Lower lobe of right lung (tissue), 2 donors: Measurements from ENCODE around the gene ZNF496. TPM values are rescaled to one million over a fixed set of nuclear protein-coding genes. Genes with fewer than 3 reads are reported as not detected.
"Not testable (repeated sequence)": the region's sequence is repeated elsewhere in the genome, so short reads cannot be mapped to it uniquely, and the experiment has no call there.

ENCODE experiments used
- ATAC-seq, 2 donors: fragments of 200-7000 bp; cut with Tn5 transposase; one replicate each; pipeline ENCODE4 v1.9.1; 2020 to 2022; ENCODE audit warnings: mild to moderate bottlenecking in 2 of 2, moderate library complexity in 2 of 2
- DNase-seq: peaks from one replicate; pipeline ENCODE4 v3.0.0-alpha.2; 2020
- H3K27ac ChIP-seq: fragments of 200-600 bp; one replicate; pipeline ENCODE4 v1.8.0; 2022
- H3K27me3 ChIP-seq: fragments of 200-600 bp; one replicate; pipeline ENCODE4 v1.8.0; 2022; ENCODE audit warnings: low read depth
- H3K36me3 ChIP-seq: fragments of 200-600 bp; one replicate; pipeline ENCODE4 v1.8.0; 2022; ENCODE audit warnings: mild to moderate bottlenecking
- H3K4me1 ChIP-seq: fragments of 200-600 bp; one replicate; pipeline ENCODE4 v1.8.0; 2022
- H3K4me3 ChIP-seq: fragments of 200-600 bp; one replicate; pipeline ENCODE4 v1.8.0; 2022; ENCODE audit warnings: mild to moderate bottlenecking
- H3K9me3 ChIP-seq: fragments of 200-600 bp; one replicate; pipeline ENCODE4 v1.8.0; 2022
- CTCF ChIP-seq: fragments of 200-600 bp; IDR thresholded peaks from one replicate; pipeline ENCODE4 v1.8.0; 2022; ENCODE audit warnings: antibody characterized with exemption, mild to moderate bottlenecking
- intact Hi-C: fragments of 100-400 bp; cut with DNase I; formaldehyde crosslinking; loops from one replicate; pipeline ENCODE4 v1.11.0; 2022
- total RNA-seq: library from RNA; stranded (reverse); fragmentation: NEBNext Ultra II Directional; extraction: Animal tissue kit (Norgen Biotek cat#: 25700); gene quantifications from one replicate; pipeline ENCODE4 v1.2.1, GENCODE V29; 2021
- donor health status: DM: no; HTN: yes; CAD: no; lungs with severe emphysema.

ZNF496 gene
- total RNA-seq, 1 donor from 2014 or later: 16.9 TPM

DNA sequence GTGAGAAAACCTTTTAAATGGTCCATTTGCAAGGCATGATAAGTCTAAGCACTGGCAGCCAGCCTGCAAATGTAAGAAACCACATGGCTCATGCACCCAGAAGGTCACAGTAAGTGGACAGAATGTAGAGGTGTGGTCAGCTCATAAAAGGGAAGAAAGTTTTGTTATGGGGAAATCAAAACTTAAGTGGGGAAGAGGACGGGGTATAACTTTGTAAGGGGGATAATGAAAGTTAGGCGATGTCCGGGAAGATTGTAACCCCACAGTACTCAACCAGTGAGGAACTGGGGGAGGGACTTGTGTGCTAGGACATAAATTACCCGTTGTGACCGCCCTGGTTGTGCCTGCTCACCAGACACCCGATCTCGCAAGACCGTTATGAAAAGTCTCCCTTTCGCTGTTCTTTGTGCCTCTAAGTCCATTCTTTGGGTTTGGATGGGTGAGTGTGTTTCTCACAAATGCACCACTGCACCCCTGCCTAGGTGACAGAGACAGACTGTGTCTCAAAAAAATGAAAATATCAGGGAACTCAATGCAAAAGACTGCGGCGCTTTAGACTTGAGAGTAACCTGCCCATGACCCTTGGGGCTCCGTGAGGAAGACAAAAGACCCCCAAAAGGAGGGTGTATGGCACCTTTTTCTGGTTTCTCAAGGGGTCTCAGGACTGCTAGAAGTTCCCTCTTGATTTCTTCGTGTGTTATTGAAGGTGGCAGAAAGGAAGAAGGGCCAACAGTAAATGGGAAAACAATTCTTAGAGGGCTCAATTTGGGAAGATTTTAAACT is 28.6 kb upstream of the ZNF496 start:
- intact Hi-C loops: no loop called here
- H3K27me3 ChIP-seq: peaks cover 5% of the 10 kb centered on the region
- H3K9me3 ChIP-seq: no peaks in the 10 kb centered on the region
- H3K36me3 ChIP-seq: no peaks in the 10 kb centered on the region
- ATAC-seq (peak; percentile 76 to 80), DNase-seq (peak; percentile 64)
- no peak for TF ChIP-seq CTCF
- H3K4me1 ChIP-seq: peaks cover 17% of the 10 kb centered on the region
- H3K4me3 ChIP-seq: peak overlapping the region; percentile 5
- peak overlapping the region; percentile 78 for H3K27ac ChIP-seq

DNA sequence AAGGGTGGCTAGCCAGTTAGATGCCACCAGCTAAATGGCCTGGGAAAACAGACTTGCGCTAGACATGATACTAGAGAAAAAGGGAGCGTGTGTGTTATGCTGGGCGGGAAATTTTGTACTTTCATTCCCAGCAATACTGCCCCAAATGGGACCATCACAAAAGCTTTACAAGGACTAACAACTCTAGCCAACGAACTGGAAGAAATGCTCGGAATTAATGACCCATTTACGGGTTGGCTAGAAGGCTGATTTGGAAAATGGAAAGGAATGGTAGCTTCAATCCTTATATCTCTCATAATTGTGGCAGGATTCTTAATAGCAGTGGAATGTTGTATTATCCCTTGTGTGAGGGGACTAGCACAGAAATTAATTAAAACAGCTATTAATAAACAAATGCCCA is 27.9 kb upstream of the ZNF496 start:
- H3K27me3 ChIP-seq: peaks cover under 1% of the 10 kb centered on the region
- H3K4me3 ChIP-seq: no peak overlapping the region
- peaks cover 17% of the 10 kb centered on the region for H3K4me1 ChIP-seq
- intact Hi-C loops: no loop called here
- ATAC-seq (no peak), DNase-seq (no peak)
- H3K36me3 ChIP-seq: no peaks in the 10 kb centered on the region
- no peaks in the 10 kb centered on the region for H3K9me3 ChIP-seq
- peak overlapping the region; percentile 18 for H3K27ac ChIP-seq
- TF ChIP-seq CTCF: no peak

DNA sequence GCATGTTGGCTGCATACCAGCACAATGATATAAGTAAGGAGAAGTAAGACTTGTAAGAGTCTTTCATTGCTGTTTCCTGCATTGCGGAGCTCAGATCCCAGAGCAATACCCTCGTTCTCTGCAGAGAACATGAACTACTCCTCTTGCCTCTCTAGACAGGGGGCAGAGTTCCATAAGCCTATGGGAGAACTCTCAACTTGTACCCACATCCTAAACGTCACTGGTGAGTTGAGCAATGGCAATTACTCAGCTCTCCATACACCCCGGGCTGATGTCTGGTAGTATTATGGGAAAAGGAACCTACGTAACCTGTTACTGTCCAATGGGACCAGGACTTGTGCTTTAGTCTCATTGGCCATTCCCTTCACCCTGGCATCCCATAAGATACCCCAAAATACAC is 27.3 kb upstream of the ZNF496 start:
- DNase-seq (no peak), ATAC-seq (peak; percentile 65 to 80)
- no peaks in the 10 kb centered on the region for H3K27me3 ChIP-seq
- H3K9me3 ChIP-seq: no peaks in the 10 kb centered on the region
- intact Hi-C loops: no loop called here
- no peaks in the 10 kb centered on the region for H3K36me3 ChIP-seq
- H3K27ac ChIP-seq: no peak overlapping the region
- H3K4me1 ChIP-seq: peaks cover 17% of the 10 kb centered on the region
- no peak overlapping the region for H3K4me3 ChIP-seq
- TF ChIP-seq CTCF: no peak

DNA sequence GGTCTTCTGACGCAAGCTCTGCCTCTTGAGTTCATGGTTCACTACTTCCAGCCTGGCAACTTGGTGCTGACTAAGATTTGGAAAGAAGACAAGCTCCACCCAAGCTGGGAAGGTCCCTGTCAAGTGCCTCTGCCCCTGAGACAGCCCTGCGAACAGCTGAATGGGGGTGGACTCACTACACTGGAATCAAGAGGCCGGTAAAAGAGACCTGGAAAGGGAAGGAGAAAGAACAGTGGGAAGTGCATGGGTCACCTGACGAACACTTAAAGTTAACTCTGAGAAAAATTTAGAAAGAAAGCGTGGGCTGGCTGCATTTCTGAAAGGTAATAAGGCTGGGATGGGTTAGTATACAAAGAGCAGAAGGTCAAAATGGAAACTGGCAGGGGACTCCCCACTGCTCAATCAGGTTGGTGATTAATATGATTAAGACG is 26.1 kb upstream of the ZNF496 start:
- no peak for TF ChIP-seq CTCF
- Histone ChIP-seq H3K27ac (no peak overlapping the region), H3K36me3 (no peaks in the 10 kb centered on the region), H3K4me1 (peaks cover 17% of the 10 kb centered on the region), H3K27me3 (no peaks in the 10 kb centered on the region), H3K9me3 (no peaks in the 10 kb centered on the region), H3K4me3 (no peak overlapping the region)
- ATAC-seq (peak in 1 of 2 donors; percentile 55), DNase-seq (no peak)
- intact Hi-C loops: no loop called here

GRCh38 chr1:247357052-247357780 is 25.5 kb upstream of the ZNF496 start:
- TF ChIP-seq CTCF: no peak
- peaks cover 17% of the 10 kb centered on the region for H3K4me1 ChIP-seq
- peak in 1 of 2 donors; percentile 41 for ATAC-seq

GRCh38 chr1:247355160-247355559 is 23.5 kb upstream of the ZNF496 start:
- DNase-seq, H3K27me3 ChIP-seq, intact Hi-C loops: not testable (repeated sequence)

More at GRCh38 chr1:247357052-247357780, 25.5 kb upstream of the ZNF496 start:
- Histone ChIP-seq H3K27me3 (no peaks in the 10 kb centered on the region), H3K27ac (no peak overlapping the region), H3K4me3 (no peak overlapping the region), H3K36me3 (no peaks in the 10 kb centered on the region), H3K9me3 (no peaks in the 10 kb centered on the region)
- DNase-seq: no peak
- intact Hi-C loops: no loop called here

More at GRCh38 chr1:247355160-247355559, 23.5 kb upstream of the ZNF496 start:
- H3K27ac ChIP-seq, ATAC-seq, H3K4me3 ChIP-seq, H3K9me3 ChIP-seq, H3K36me3 ChIP-seq, H3K4me1 ChIP-seq: not testable (repeated sequence)
